NCI-H1436 treated with DMSO at 0.1 percent for 48 hours (cell line): ENCODE measurements around the gene TP53BP2.
"Not testable (repeated sequence)": the region's sequence is repeated elsewhere in the genome, so short reads cannot be mapped to it uniquely, and the experiment has no call there.

Experiments
- DNase-seq: peaks from one replicate; lab custom pipeline; 2025; lab: John Stamatoyannopoulos, UW

Gene TP53BP2

GRCh38 chr1:223761411-223761810 is 84.3 kb downstream of the TP53BP2 start:
- no peak for DNase-seq

GRCh38 chr1:223760833-223761232 is 84.9 kb downstream of the TP53BP2 start:
- DNase-seq = no peak

GRCh38 chr1:223759273-223759672 is 86.5 kb downstream of the TP53BP2 start:
- DNase-seq = no peak

GRCh38 chr1:223758734-223759133 is 87.0 kb downstream of the TP53BP2 start:
- no peak for DNase-seq

- no peak for DNase-seq
Measured at GRCh38 chr1:223756806-223757700, 88.7 kb downstream of the TP53BP2 start.

- DNase-seq = no peak
Measured at GRCh38 chr1:223755992-223756775, 89.6 kb downstream of the TP53BP2 start.

- DNase-seq = no peak
Measured at GRCh38 chr1:223755432-223755792, 90.3 kb downstream of the TP53BP2 start.

- DNase-seq = no peak
Measured at GRCh38 chr1:223754681-223755431, 90.9 kb downstream of the TP53BP2 start.

GRCh38 chr1:223752721-223753515 is 92.8 kb downstream of the TP53BP2 start:
- DNase-seq = no peak

- no peak for DNase-seq
Measured at GRCh38 chr1:223751696-223752095, 94.1 kb downstream of the TP53BP2 start.

- no peak for DNase-seq
Measured at GRCh38 chr1:223750730-223751570, 94.8 kb downstream of the TP53BP2 start.

- no peak for DNase-seq
Measured at GRCh38 chr1:223748773-223749733, 96.7 kb downstream of the TP53BP2 start.

GRCh38 chr1:223748405-223748772 is 97.4 kb downstream of the TP53BP2 start:
- DNase-seq = no peak

- no peak for DNase-seq
Measured at GRCh38 chr1:223747838-223748335, 97.9 kb downstream of the TP53BP2 start.

- DNase-seq = no peak
Measured at GRCh38 chr1:223745731-223746130, 100.0 kb downstream of the TP53BP2 start.

- no peak for DNase-seq
Measured at GRCh38 chr1:223742856-223743517, 102.8 kb downstream of the TP53BP2 start.

- no peak for DNase-seq
Measured at GRCh38 chr1:223741861-223742260, 103.9 kb downstream of the TP53BP2 start.

GRCh38 chr1:223740038-223740736 is 105.6 kb downstream of the TP53BP2 start:
- not testable (repeated sequence) for DNase-seq
